Smooth muscle cell of the pulmonary artery (primary cell): ENCODE measurements around the gene DCAF10. TPM values are rescaled to one million over a fixed set of nuclear protein-coding genes. Genes with fewer than 3 reads are reported as not detected.

Experiments used
- total RNA-seq: library from RNA; depleted of rRNA; stranded (reverse); fragments of >200 nt; gene quantifications from 2 replicates; pipeline ENCODE4 v1.2.3, GENCODE V29; 2014

DCAF10 gene, protein sequence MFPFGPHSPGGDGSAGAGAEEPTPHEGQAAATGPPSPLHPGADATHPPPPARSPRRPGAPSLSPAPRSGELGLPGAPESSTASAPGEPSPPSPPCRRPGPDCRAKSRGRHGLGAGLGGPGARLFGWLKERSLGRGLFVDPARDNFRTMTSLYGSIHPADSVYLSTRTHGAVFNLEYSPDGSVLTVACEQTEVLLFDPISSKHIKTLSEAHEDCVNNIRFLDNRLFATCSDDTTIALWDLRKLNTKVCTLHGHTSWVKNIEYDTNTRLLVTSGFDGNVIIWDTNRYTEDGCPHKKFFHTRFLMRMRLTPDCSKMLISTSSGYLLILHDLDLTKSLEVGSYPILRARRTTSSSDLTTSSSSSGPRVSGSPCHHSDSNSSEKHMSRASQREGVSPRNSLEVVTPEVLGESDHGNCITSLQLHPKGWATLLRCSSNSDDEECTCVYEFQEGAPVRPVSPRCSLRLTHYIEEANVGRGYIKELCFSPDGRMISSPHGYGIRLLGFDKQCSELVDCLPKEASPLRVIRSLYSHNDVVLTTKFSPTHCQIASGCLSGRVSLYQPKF
- 58.6 and 61.9 TPM in 2 replicates for total RNA-seq

DNA sequence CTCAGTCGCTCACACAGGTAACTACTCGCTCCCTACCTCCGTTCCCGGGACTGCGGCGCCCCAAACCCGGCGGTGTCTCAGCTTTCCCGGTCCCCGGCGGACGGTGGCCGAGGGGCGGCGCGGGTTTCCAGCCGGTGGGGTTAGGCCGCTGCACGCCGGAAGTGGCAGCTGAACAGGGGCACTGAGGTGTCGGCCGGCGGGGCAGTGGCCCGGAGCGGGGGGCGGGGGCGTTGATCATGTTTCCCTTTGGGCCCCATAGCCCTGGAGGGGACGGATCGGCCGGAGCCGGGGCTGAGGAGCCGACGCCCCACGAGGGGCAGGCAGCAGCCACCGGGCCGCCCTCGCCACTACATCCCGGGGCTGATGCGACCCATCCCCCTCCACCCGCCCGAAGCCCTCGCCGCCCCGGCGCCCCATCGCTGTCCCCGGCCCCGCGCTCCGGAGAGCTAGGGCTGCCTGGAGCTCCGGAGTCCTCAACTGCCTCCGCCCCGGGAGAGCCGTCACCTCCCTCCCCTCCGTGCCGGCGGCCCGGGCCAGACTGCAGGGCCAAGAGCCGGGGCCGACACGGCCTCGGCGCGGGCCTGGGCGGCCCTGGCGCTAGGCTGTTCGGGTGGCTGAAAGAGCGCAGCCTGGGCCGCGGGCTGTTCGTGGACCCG, at the start of gene DCAF10:
DCAF10 (plus strand) TSS at position 167 of the 656 bp plus-strand sequence; CDS start at position 237, 70 bp downstream.

DNA sequence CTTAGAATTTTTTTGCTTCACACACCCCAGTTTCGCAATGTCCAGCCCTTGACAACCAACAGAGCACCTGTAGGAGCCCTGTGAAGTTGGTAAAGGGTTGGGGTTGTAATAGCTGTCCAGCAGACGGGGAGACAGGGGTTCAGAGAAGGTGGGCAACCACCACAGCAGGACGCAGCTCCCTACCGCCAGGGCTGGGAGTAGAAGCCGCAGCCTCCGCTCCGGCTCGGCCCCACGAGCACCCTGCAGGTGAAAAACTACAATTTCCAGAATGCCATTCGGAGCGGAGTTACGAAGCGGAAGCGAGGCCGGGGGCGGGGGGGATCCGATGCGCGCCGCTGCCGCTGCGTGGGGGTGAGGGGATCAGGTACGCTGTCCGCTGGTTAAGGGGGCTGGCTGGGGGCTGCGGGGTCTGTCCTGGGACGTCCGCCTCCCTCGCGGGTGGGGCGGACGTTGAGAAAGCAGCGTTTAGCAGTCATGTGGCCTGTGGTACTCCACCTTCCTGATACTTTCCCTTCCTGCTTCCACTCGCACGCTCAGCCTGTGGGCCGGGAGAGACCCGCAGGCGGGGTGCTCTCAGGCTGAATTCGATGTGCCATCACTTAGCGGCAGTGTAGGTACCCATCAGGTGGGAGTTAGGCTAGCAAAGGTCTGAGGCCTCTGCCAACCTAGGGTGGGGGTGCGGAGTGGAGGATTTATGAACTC, 47.0 kb upstream of the DCAF10 start, which contains the start of gene TRMT10B:
TRMT10B (plus strand) TSS at position 317 of the 702 bp plus-strand sequence. CDS start 8,127 bp downstream, outside the sequence.

DNA sequence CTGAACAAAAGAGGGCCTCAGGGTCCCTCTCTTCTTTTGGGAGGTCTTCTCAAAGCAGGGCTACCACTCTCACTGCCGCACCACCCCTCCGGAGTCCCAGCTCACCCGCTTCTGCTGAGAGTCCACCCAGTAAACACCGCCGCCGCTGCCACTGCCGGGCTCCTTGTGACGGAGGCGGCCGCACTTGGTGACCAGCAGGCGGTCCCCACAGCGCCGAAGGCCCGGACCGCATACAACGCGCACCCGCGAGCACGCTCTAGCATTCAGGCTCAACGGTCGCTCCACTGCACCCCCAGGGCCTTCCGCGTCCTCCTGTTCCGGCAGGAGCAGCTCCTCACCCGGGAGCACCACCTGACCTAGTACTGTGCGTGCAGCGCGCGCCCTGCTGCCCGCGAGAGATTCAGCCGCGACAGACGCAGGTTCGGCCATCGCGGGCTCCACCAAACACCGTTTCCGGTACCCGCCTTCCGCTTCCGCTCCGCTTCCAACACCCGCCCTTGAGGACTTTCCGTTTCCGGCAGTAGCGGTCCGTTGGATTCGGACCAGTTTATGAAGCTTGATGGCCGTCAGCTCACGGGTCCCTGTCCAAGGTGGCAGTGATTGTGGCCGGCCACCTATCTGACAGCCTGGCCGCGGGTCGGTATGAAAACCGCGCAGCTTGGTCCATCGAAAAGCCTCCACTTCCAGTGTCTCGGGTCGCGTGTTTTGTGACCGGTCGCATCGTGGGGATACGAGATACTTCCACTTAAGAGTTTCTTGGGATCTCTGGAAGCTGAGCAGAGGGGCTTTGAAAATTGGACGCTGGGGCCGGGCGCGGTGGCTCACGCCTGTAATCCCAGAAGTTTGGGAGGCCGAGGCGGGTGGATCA, 15.7 kb upstream of the DCAF10 start, which contains the start of gene EXOSC3:
EXOSC3 (minus strand) TSS at position 449 of the 868 bp plus-strand sequence; CDS start at position 429, 20 bp downstream.

DNA sequence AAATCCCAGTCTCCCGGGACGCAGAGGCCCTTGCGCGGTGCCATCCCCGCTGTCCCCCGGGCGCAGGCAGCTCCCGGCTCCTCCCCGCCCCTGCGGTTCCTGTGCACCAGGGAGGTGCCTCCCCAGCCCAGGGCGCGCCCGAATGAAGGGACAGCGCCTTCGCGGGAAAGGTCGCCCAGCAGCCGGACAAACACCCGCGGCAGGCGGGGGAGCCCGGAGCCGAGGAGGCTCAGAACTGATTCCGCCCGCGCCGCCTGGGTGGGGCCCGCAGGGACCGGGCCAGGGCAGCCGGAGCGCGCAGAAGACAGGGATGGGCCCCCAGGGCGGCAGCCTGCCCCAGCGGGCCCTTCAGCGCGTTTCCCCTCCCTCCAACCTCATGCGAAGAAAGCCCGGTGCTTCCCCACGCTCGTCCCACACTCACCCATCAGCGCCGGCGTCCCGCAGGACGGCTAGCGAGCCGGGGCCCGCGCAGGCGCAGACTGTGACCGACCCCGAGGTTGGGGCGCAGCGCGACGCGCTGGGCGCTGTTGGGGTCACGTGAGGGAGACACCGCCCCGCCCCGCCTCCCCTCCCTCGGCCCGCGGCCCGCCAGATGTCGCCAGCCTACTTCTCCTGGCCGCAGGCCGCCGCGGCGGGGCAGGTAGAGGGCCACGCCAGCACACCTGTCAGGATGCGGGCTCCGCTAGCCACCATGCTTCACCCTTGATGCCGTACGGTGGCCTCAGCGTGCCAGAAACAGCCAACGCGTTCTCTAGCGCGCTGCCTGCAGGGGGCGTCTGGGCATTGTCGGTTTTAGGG, 103.2 kb downstream of the DCAF10 start, which contains the start of gene SLC25A51:
SLC25A51 (minus strand) TSS at position 481 of the 798 bp plus-strand sequence. CDS start 15,577 bp downstream, outside the sequence.

Other genes with a start within 250 kb of the DCAF10 start
- 19.7 and 19.8 TPM in 2 replicates for gene FBXO10, start 224.4 kb upstream of the DCAF10 start, total RNA-seq
- 107 and 116 TPM in 2 replicates for gene TOMM5, start 208.2 kb upstream of the DCAF10 start, total RNA-seq
- gene FRMPD1, start 149.8 kb upstream of the DCAF10 start, total RNA-seq = not detected in 2 replicates
- 3.2 and 4.4 TPM in 2 replicates for gene TRMT10B, start 47.0 kb upstream of the DCAF10 start, total RNA-seq
- 19.7 and 22.5 TPM in 2 replicates for gene EXOSC3, start 15.7 kb upstream of the DCAF10 start, total RNA-seq
- gene SLC25A51, start 103.3 kb downstream of the DCAF10 start, total RNA-seq = 69.7 and 76.6 TPM in 2 replicates